IMR-90 (cell line): ENCODE data around the gene OSBPL9. TPM values are rescaled to one million over a fixed set of nuclear protein-coding genes. Genes with fewer than 3 reads are reported as not detected.

Experiments
- ATAC-seq: fragments of 200-7000 bp; cut with Tn5 transposase; 2 replicates; pipeline ENCODE4 v1.9.1; 2020; ENCODE audit warnings: low read depth, mild to moderate bottlenecking, moderate library complexity
- BruUV-seq: library from RNA; stranded (reverse); fragments of 400-500 nt; replicated peaks from 2 replicates; lab custom pipeline; 2021; lab: Mats Ljungman, UMichigan
- CTCF ChIA-PET: fragments of 300-600 bp; formaldehyde crosslinking; extraction: SDS; loops from one replicate; lab custom pipeline; 2021; ENCODE audit warnings: antibody characterized with exemption; lab: Yijun Ruan, JAX
- POLR2A ChIA-PET: fragments of 300-600 bp; sonication (Branson Sonifier 250); formaldehyde crosslinking; loops from one replicate; lab custom pipeline; 2022; ENCODE audit warnings: antibody characterized with exemption; ENCODE audit not compliant: unreplicated experiment; lab: Charles Lee
- DNase-seq: peaks from one replicate; pipeline ENCODE4 v3.0.0; 2013
- H2AFZ ChIP-seq: replicated peaks from 2 replicates; pipeline ENCODE3; 2013; ENCODE audit warnings: low read length, mild to moderate bottlenecking; ENCODE audit not compliant: poor library complexity
- H2AK5ac ChIP-seq: 2 replicates; pipeline ENCODE4 v1.6.1; 2013; ENCODE audit warnings: low read depth, low read length, inconsistent platforms
- H2AK9ac ChIP-seq: replicated peaks from 2 replicates; pipeline ENCODE3; 2013; ENCODE audit warnings: mild to moderate bottlenecking, low read depth, low read length, moderate library complexity; ENCODE audit not compliant: poor library complexity
- H2BK120ac ChIP-seq: 2 replicates; pipeline ENCODE4 v1.6.1; 2013; ENCODE audit warnings: low read depth, low read length, inconsistent platforms
- H2BK15ac ChIP-seq: 3 replicates; pipeline ENCODE4 v1.6.1; 2013; ENCODE audit warnings: low read depth, low read length, inconsistent platforms
- H2BK20ac ChIP-seq: 2 replicates; pipeline ENCODE4 v1.6.1; 2013; ENCODE audit warnings: low read depth, mild to moderate bottlenecking, inconsistent platforms, low read length, moderate library complexity
- H2BK5ac ChIP-seq: 2 replicates; pipeline ENCODE4 v1.6.1; 2013; ENCODE audit warnings: mild to moderate bottlenecking, low read depth, low read length, inconsistent platforms; ENCODE audit not compliant: poor library complexity, severe bottlenecking
- H3K14ac ChIP-seq: replicated peaks from 2 replicates; pipeline ENCODE4 v1.6.1; 2013; ENCODE audit warnings: low read depth, low read length, inconsistent platforms
- H3K18ac ChIP-seq: 2 replicates; pipeline ENCODE4 v1.6.1; 2013; ENCODE audit warnings: low read depth, low read length, control low read depth
- H3K23ac ChIP-seq: 2 replicates; pipeline ENCODE4 v1.6.1; 2013; ENCODE audit warnings: low read depth, low read length, inconsistent platforms
- H3K27ac ChIP-seq: 2 replicates; pipeline ENCODE4 v1.5.1; 2013; ENCODE audit warnings: mild to moderate bottlenecking, control low read depth, low read length; ENCODE audit not compliant: insufficient read depth
- H3K27me3 ChIP-seq: 2 replicates; pipeline ENCODE4 v1.6.1; 2013; ENCODE audit warnings: low read length; ENCODE audit not compliant: control insufficient read depth, insufficient read depth
- H3K36me3 ChIP-seq: 2 replicates; pipeline ENCODE4 v1.6.1; 2013; ENCODE audit warnings: low read length, mixed read lengths; ENCODE audit not compliant: control insufficient read depth, insufficient read depth
- H3K4ac ChIP-seq: 2 replicates; pipeline ENCODE4 v1.6.1; 2013; ENCODE audit warnings: low read depth, low read length, inconsistent platforms
- H3K4me1 ChIP-seq: 2 replicates; pipeline ENCODE4 v1.6.1; 2013; ENCODE audit warnings: low read length, mixed read lengths; ENCODE audit not compliant: control insufficient read depth, insufficient read depth
- H3K4me2 ChIP-seq: 2 replicates; pipeline ENCODE4 v1.6.1; 2013; ENCODE audit warnings: low read depth, mild to moderate bottlenecking, control low read depth, low read length, moderate library complexity
- H3K4me3 ChIP-seq: 2 replicates; pipeline ENCODE4 v1.5.1; 2013; ENCODE audit warnings: low read depth, mild to moderate bottlenecking, control low read depth, low read length, moderate library complexity; ENCODE audit not compliant: insufficient read depth
- H3K56ac ChIP-seq: 2 replicates; pipeline ENCODE4 v1.6.1; 2013; ENCODE audit warnings: low read length, inconsistent platforms; ENCODE audit not compliant: insufficient read depth; ENCODE audit errors: extremely low read depth
- H3K79me1 ChIP-seq, 2 experiments: 2 replicates each; pipeline ENCODE4 v1.6.1; 2013; ENCODE audit warnings: low read length in 2 of 2, inconsistent platforms in 1 of 2, low read depth in 1 of 2
- H3K9ac ChIP-seq: 2 replicates; pipeline ENCODE4 v1.6.1; 2013; ENCODE audit warnings: low read depth, low read length, control low read depth
- H3K9me1 ChIP-seq: 2 replicates; pipeline ENCODE4 v1.6.1; 2013; ENCODE audit warnings: low read length, inconsistent platforms; ENCODE audit not compliant: insufficient read depth
- H3K9me3 ChIP-seq: 2 replicates; pipeline ENCODE4 v1.6.1; 2013; ENCODE audit warnings: low read length; ENCODE audit not compliant: control insufficient read depth, insufficient read depth
- H4K20me1 ChIP-seq: 2 replicates; pipeline ENCODE4 v1.6.1; 2013; ENCODE audit warnings: low read length, inconsistent platforms; ENCODE audit not compliant: insufficient read depth
- H4K5ac ChIP-seq: 2 replicates; pipeline ENCODE4 v1.6.1; 2013; ENCODE audit warnings: mild to moderate bottlenecking, low read depth, low read length, control low read depth
- H4K8ac ChIP-seq, 2 experiments: 2 replicates each; pipeline ENCODE4 v1.6.1; 2013; ENCODE audit warnings: low read depth in 2 of 2, low read length in 2 of 2, control low read depth in 1 of 2, inconsistent platforms in 1 of 2
- H4K91ac ChIP-seq: 2 replicates; pipeline ENCODE4 v1.6.1; 2013; ENCODE audit warnings: low read depth, low read length, inconsistent platforms; ENCODE audit not compliant: insufficient read depth
- BHLHE40 ChIP-seq: fragments of 150-350 bp; IDR thresholded peaks from 2 replicates; pipeline ENCODE4 v1.6.1; 2016; ENCODE audit warnings: mild to moderate bottlenecking, low read depth, low read length
- CEBPB ChIP-seq: IDR thresholded peaks from 2 replicates; pipeline ENCODE4 v1.6.1; 2012; ENCODE audit warnings: low read depth, low read length, improper control_type of control experiment
- CHD1 ChIP-seq: IDR thresholded peaks from 2 replicates; pipeline ENCODE4 v1.6.1; 2012; ENCODE audit warnings: low read depth, low read length, improper control_type of control experiment
- CTCF ChIP-seq: conservative IDR thresholded peaks from 2 replicates; pipeline ENCODE4 v1.5.1; 2012; ENCODE audit warnings: mild to moderate bottlenecking, low read depth, low read length, improper control_type of control experiment
- ELK1 ChIP-seq: fragments of 150-350 bp; IDR thresholded peaks from 2 replicates; pipeline ENCODE4 v1.6.1; 2016; ENCODE audit warnings: low read depth, mild to moderate bottlenecking, low read length, moderate library complexity, borderline replicate concordance
- FOS ChIP-seq: fragments of 150-350 bp; IDR thresholded peaks from 2 replicates; pipeline ENCODE4 v1.6.1; 2016; ENCODE audit warnings: low read depth, low read length
- MAFK ChIP-seq: IDR thresholded peaks from 2 replicates; pipeline ENCODE4 v1.6.1; 2012; ENCODE audit warnings: low read depth, low read length, improper control_type of control experiment
- MAZ ChIP-seq: IDR thresholded peaks from 2 replicates; pipeline ENCODE4 v1.6.1; 2012; ENCODE audit warnings: low read depth, mild to moderate bottlenecking, low read length, improper control_type of control experiment, moderate library complexity, borderline replicate concordance
- MXI1 ChIP-seq: IDR thresholded peaks from 2 replicates; pipeline ENCODE4 v1.6.1; 2012; ENCODE audit warnings: low read depth, mild to moderate bottlenecking, low read length, moderate library complexity, borderline replicate concordance
- NFE2L2 ChIP-seq: fragments of 150-350 bp; IDR thresholded peaks from 2 replicates; pipeline ENCODE4 v1.6.1; 2016; ENCODE audit warnings: low read depth, mild to moderate bottlenecking, low read length
- POLR2A ChIP-seq: IDR thresholded peaks from 2 replicates; pipeline ENCODE4 v1.6.1; 2012; ENCODE audit warnings: mild to moderate bottlenecking, low read depth, low read length
- RAD21 ChIP-seq: IDR thresholded peaks from 2 replicates; pipeline ENCODE4 v1.6.1; 2012; ENCODE audit warnings: low read length, improper control_type of control experiment
- RCOR1 ChIP-seq: IDR thresholded peaks from 2 replicates; pipeline ENCODE4 v1.6.1; 2012; ENCODE audit warnings: mild to moderate bottlenecking, low read length, improper control_type of control experiment; ENCODE audit not compliant: insufficient replicate concordance
- RFX5 ChIP-seq: IDR thresholded peaks from 2 replicates; pipeline ENCODE4 v1.8.0; 2012; ENCODE audit warnings: low read depth, mild to moderate bottlenecking, low read length, moderate library complexity
- SMC3 ChIP-seq: fragments of 150-350 bp; IDR thresholded peaks from 2 replicates; pipeline ENCODE4 v1.6.1; 2016; ENCODE audit warnings: low read depth, mild to moderate bottlenecking, antibody characterized with exemption, low read length, moderate library complexity
- USF2 ChIP-seq: fragments of 150-350 bp; IDR thresholded peaks from 2 replicates; pipeline ENCODE4 v1.6.1; 2017; ENCODE audit warnings: mild to moderate bottlenecking, antibody characterized with exemption, low read length, low read depth
- WGBS, 2 experiments: methylation state at CpG; one replicate each; pipeline versions ENCODE4 v1.1.5 to v1.1.7; 2013; ENCODE audit warnings: missing lambda C conversion rate in 2 of 2; ENCODE audit not compliant: insufficient read length in 1 of 2; ENCODE audit errors: extremely low coverage in 2 of 2; 5-methylcytosine and 5-hydroxymethylcytosine counted together
- dilution Hi-C: fragments of 300-500 bp; cut with HindIII; formaldehyde crosslinking; loops from one replicate; pipeline ENCODE4 v1.14.3; 2018; ENCODE audit warnings: low sequenced_read_pairs; ENCODE audit not compliant: unreplicated experiment
- in situ Hi-C: fragments of 300-500 bp; cut with MboI; formaldehyde crosslinking; loops from 3 replicates; pipeline ENCODE4 v1.14.3; 2019; ENCODE audit warnings: low sequenced_read_pairs, inconsistent platforms, mixed read lengths
- intact Hi-C: fragments of 100-400 bp; cut with micrococcal nuclease; formaldehyde crosslinking; loops from 2 replicates; pipeline ENCODE4 v1.10.0; 2022
- polyA plus RNA-seq, 3 experiments: library from polyadenylated mRNA; depleted of rRNA; stranded (reverse); fragments of >200 nt; gene quantifications; 2 replicates each; pipeline ENCODE4 v1.2.3, GENCODE V29; 2012; ENCODE audit warnings: low replicate concordance in 1 of 3
- total RNA-seq: library from RNA; depleted of rRNA; stranded (reverse); fragments of >200 nt; gene quantifications from 2 replicates; pipeline ENCODE4 v1.2.3, GENCODE V29; 2012

Gene OSBPL9
- total and polyA plus RNA-seq, 2 of the 4 experiments (the other 2 are of a cell fraction), result 51.4 to 127 TPM

- no peaks in the 10 kb centered on the region for H4K20me1 ChIP-seq
- no peak for DNase-seq
- no peaks in the 10 kb centered on the region for H3K36me3 ChIP-seq
- no peak overlapping the region for H3K4ac ChIP-seq
- ChIA-PET CTCF (no interaction called here), POLR2A (no interaction called here)
- H3K4me3 ChIP-seq, result no peak overlapping the region
- no peak overlapping the region for H2BK5ac ChIP-seq
- H3K14ac ChIP-seq, result no peak overlapping the region
- H3K56ac ChIP-seq, result no peak overlapping the region
- H4K8ac ChIP-seq, result no peak overlapping the region
- ATAC-seq, result no peak
- H4K5ac ChIP-seq, result no peak overlapping the region
- H3K9me3 ChIP-seq, result no peaks in the 10 kb centered on the region
- H2AK5ac ChIP-seq, result no peak overlapping the region
- H3K27ac ChIP-seq, result no peak overlapping the region
- H3K9ac ChIP-seq, result no peak overlapping the region
- H2AFZ ChIP-seq, result no peak overlapping the region
- no peak overlapping the region for H4K91ac ChIP-seq
- H2BK120ac ChIP-seq, result no peak overlapping the region
- no CpG with 5 or more reads among the region's 2 CpGs for WGBS, 2 experiments
- no peaks in the 10 kb centered on the region for H3K9me1 ChIP-seq
- dilution Hi-C loops, result no loop called here
- no peak overlapping the region for H3K4me2 ChIP-seq
- H3K23ac ChIP-seq, result no peak overlapping the region
- TF ChIP-seq NFE2L2 (no peak), ELK1 (no peak), CTCF (no peak), MAFK (no peak), CHD1 (no peak), BHLHE40 (no peak), RCOR1 (no peak), RAD21 (no peak), RFX5 (no peak), POLR2A (no peak), USF2 (no peak), CEBPB (no peak), MAZ (no peak), SMC3 (no peak), FOS (no peak), MXI1 (no peak)
- no peak overlapping the region for H2BK20ac ChIP-seq
- no peak overlapping the region for H2AK9ac ChIP-seq
- H3K27me3 ChIP-seq, result peaks cover 3% of the 10 kb centered on the region
- H3K18ac ChIP-seq, result no peak overlapping the region
- H2BK15ac ChIP-seq, result no peak overlapping the region
- no TSS peak for BruUV-seq
- in situ Hi-C loops, result no loop called here
- no peaks in the 10 kb centered on the region for H3K4me1 ChIP-seq
- intact Hi-C loops, result no loop called here
- no peaks in the 10 kb centered on the region for H3K79me1 ChIP-seq
Measured at GRCh38 chr1:51600529-51600928, 16.4 kb upstream of the OSBPL9 start.
